GM23338 (cell line): Measurements from ENCODE around the gene DRG2. TPM values are rescaled to one million over a fixed set of nuclear protein-coding genes. Genes with fewer than 3 reads are reported as not detected.

ENCODE experiments used
- ATAC-seq: fragments of 200-7000 bp; cut with Tn5 transposase; 3 replicates; pipeline ENCODE4 v1.9.1; 2020
- DNase-seq: peaks from one replicate; pipeline ENCODE4 v3.0.0-alpha.2; 2015; ENCODE audit warnings: low spot score
- H2AFZ ChIP-seq: fragments of 200-600 bp; sonication (generic); 2 replicates; pipeline ENCODE4 v1.8.0; 2016; ENCODE audit warnings: antibody characterized with exemption, mild to moderate bottlenecking, moderate library complexity
- H3F3A ChIP-seq: fragments of 200-600 bp; sonication (generic); replicated peaks from 2 replicates; pipeline ENCODE4 v1.8.0; 2017; ENCODE audit warnings: antibody characterized with exemption, mixed run types, low read depth
- H3K27ac ChIP-seq: fragments of 200-600 bp; sonication (generic); 2 replicates; pipeline ENCODE4 v1.6.1; 2016; ENCODE audit warnings: low read depth
- H3K27me3 ChIP-seq: fragments of 200-600 bp; sonication (generic); 2 replicates; pipeline ENCODE4 v1.8.0; 2016; ENCODE audit warnings: mild to moderate bottlenecking, mixed run types, moderate library complexity; ENCODE audit not compliant: insufficient read depth
- H3K36me3 ChIP-seq: fragments of 200-600 bp; sonication (generic); 2 replicates; pipeline ENCODE4 v1.8.0; 2016; ENCODE audit warnings: mild to moderate bottlenecking; ENCODE audit not compliant: insufficient read depth
- H3K4me1 ChIP-seq: fragments of 200-600 bp; sonication (generic); 2 replicates; pipeline ENCODE4 v1.8.0; 2016; ENCODE audit warnings: mild to moderate bottlenecking, moderate library complexity; ENCODE audit not compliant: insufficient read depth
- H3K4me2 ChIP-seq: fragments of 200-600 bp; sonication (generic); 2 replicates; pipeline ENCODE4 v1.7.1; 2017; ENCODE audit warnings: mixed run types
- H3K4me3 ChIP-seq: fragments of 200-600 bp; sonication (generic); 2 replicates; pipeline ENCODE4 v1.6.1; 2016; ENCODE audit warnings: mixed run types
- H3K79me2 ChIP-seq: fragments of 200-600 bp; sonication (generic); replicated peaks from 2 replicates; pipeline ENCODE4 v1.8.0; 2017; ENCODE audit warnings: mild to moderate bottlenecking; ENCODE audit not compliant: insufficient read depth
- H3K9me2 ChIP-seq: fragments of 200-600 bp; sonication (generic); 2 replicates; pipeline ENCODE4 v1.8.0; 2017; ENCODE audit not compliant: insufficient read depth
- H4K20me1 ChIP-seq: fragments of 200-600 bp; sonication (generic); replicated peaks from 2 replicates; pipeline ENCODE4 v1.8.0; 2017; ENCODE audit warnings: mild to moderate bottlenecking; ENCODE audit not compliant: insufficient read depth
- H3K27ac Mint-ChIP-seq: 2 replicates; pipeline ENCODE4 v1.8.0; 2020; ENCODE audit warnings: inconsistent platforms, mild to moderate bottlenecking, moderate library complexity, mixed read lengths
- H3K27me3 Mint-ChIP-seq: 3 replicates; pipeline ENCODE4 v1.8.0; 2022; ENCODE audit warnings: low read depth, mild to moderate bottlenecking, moderate library complexity, mixed read lengths, inconsistent platforms; ENCODE audit not compliant: insufficient read depth, poor library complexity
- H3K36me3 Mint-ChIP-seq: 3 replicates; pipeline ENCODE4 v1.8.0; 2021; ENCODE audit warnings: low read depth, mild to moderate bottlenecking, inconsistent platforms, moderate library complexity, mixed read lengths
- H3K4me1 Mint-ChIP-seq: 3 replicates; pipeline ENCODE4 v1.8.0; 2020; ENCODE audit warnings: mild to moderate bottlenecking, inconsistent platforms, mixed read lengths
- H3K4me3 Mint-ChIP-seq: 3 replicates; pipeline ENCODE4 v1.8.0; 2021; ENCODE audit warnings: moderate library complexity, mild to moderate bottlenecking, inconsistent platforms, mixed read lengths
- H3K9me3 Mint-ChIP-seq: 3 replicates; pipeline ENCODE4 v1.8.0; 2020; ENCODE audit warnings: moderate library complexity, mild to moderate bottlenecking, inconsistent platforms, mixed read lengths
- CREB1 ChIP-seq: fragments of 250-450 bp; sonication (Bioruptor Pico); IDR thresholded peaks from 2 replicates; pipeline ENCODE4 v1.5.0; 2020; ENCODE audit warnings: low read depth, mild to moderate bottlenecking, moderate library complexity
- EZH2 ChIP-seq: fragments of 200-600 bp; sonication (generic); IDR thresholded peaks from one replicate; pipeline ENCODE4 v1.8.0; 2017; ENCODE audit warnings: antibody characterized with exemption, mild to moderate bottlenecking, low read depth; ENCODE audit not compliant: unreplicated experiment
- NANOG ChIP-seq: IDR thresholded peaks from 2 replicates; pipeline ENCODE4 v1.6.1; 2016; ENCODE audit warnings: antibody characterized with exemption, borderline replicate concordance
- POLR2AphosphoS5 ChIP-seq: IDR thresholded peaks from 2 replicates; pipeline ENCODE4 v1.6.1; 2016; ENCODE audit warnings: antibody characterized with exemption, low read depth
- ZNF114 ChIP-seq: fragments of 250-450 bp; sonication (Bioruptor Pico); IDR thresholded peaks from 2 replicates; pipeline ENCODE4 v1.5.0; 2020; ENCODE audit warnings: mild to moderate bottlenecking, moderate library complexity
- ZNF331 ChIP-seq: fragments of 250-450 bp; sonication (Bioruptor Pico); IDR thresholded peaks from 2 replicates; pipeline ENCODE4 v1.5.0; 2020; ENCODE audit warnings: low read depth, mild to moderate bottlenecking, moderate library complexity
- polyA plus RNA-seq: library from polyadenylated mRNA; unstranded; fragments of >200 nt; fragmentation: Nextera tagmentation; extraction: Ambion mirVana; gene quantifications from 2 replicates; pipeline ENCODE4 v1.2.1, GENCODE V29; 2016
- total RNA-seq: library from RNA; depleted of rRNA; stranded (reverse); fragments of >200 nt; shearing (Covaris generic); gene quantifications from 2 replicates; pipeline ENCODE4 v1.2.3, GENCODE V29; 2014
- TF ChIP-seq, protein P1 (sequence below): fragments of 250-450 bp; sonication (Bioruptor Pico); IDR thresholded peaks from 2 replicates; pipeline ENCODE4 v1.5.0; 2020; ENCODE audit warnings: mild to moderate bottlenecking, moderate library complexity
- TF ChIP-seq, protein P2 (sequence below): IDR thresholded peaks from one replicate; pipeline ENCODE4 v1.6.1; 2018; ENCODE audit warnings: antibody characterized with exemption; ENCODE audit not compliant: unreplicated experiment
- TF ChIP-seq, protein P3 (sequence below): IDR thresholded peaks from 2 replicates; pipeline ENCODE4 v1.6.1; 2016; ENCODE audit warnings: antibody characterized with exemption
- TF ChIP-seq, protein P4 (sequence below), 2 experiments: fragments of 200-600 bp in 1 of 2; sonication (generic) in 1 of 2; conservative IDR thresholded peaks; 2 replicates each; pipeline versions ENCODE4 v1.5.1 to v1.6.1; 2016 to 2017; ENCODE audit warnings: antibody characterized with exemption in 2 of 2, low read depth in 2 of 2, mild to moderate bottlenecking in 2 of 2, moderate library complexity in 1 of 2

Gene DRG2
- total and polyA plus RNA-seq, 2 experiments from 2014 or later, result 36.2 to 48.0 TPM

DNA sequence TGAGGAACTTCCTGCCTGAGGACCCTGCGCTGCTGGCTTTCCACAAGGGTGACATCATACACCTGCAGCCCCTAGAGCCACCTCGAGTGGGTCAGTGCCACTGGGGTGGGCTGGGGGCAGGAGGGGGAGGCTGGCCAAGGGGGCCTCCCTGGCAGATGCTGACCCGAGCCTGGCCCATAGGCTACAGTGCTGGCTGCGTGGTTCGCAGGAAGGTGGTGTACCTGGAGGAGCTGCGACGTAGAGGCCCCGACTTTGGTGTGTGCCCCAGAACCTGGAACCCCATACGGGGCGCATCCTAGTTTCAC, 69.2 kb downstream of the DRG2 start:
- Histone ChIP-seq H2AFZ (no peak overlapping the region), H3K4me3 (no peak overlapping the region), H4K20me1 (no peaks in the 10 kb centered on the region), H3K9me2 (no peaks in the 10 kb centered on the region), H3K36me3 (no peaks in the 10 kb centered on the region), H3K4me1 (peaks cover 13% of the 10 kb centered on the region; the same call in 1 of the 2 replicates), H3K27me3 (no peaks in the 10 kb centered on the region), H3K27ac (no peak overlapping the region), H3F3A (0 out of 2 replicates have a peak, but pooled peaks cover 3% of the 10 kb centered on the region), H3K79me2 (no peaks in the 10 kb centered on the region; the same call in 1 of the 2 replicates), H3K4me2 (no peak overlapping the region; the same call in 1 of the 2 replicates)
- H3K27ac Mint-ChIP-seq, result no peak overlapping the region
- H3K4me3 Mint-ChIP-seq, result no peak overlapping the region
- peaks cover 14% of the 10 kb centered on the region for H3K27me3 Mint-ChIP-seq
- TF ChIP-seq CREB1 (CRISPR knock-in tag) (no peak), POLR2AphosphoS5 (no peak), ZNF331 (CRISPR knock-in tag) (no peak), EZH2 (no peak), NANOG (no peak), ZNF114 (CRISPR knock-in tag) (no peak)
- TF ChIP-seq, protein P1, sequence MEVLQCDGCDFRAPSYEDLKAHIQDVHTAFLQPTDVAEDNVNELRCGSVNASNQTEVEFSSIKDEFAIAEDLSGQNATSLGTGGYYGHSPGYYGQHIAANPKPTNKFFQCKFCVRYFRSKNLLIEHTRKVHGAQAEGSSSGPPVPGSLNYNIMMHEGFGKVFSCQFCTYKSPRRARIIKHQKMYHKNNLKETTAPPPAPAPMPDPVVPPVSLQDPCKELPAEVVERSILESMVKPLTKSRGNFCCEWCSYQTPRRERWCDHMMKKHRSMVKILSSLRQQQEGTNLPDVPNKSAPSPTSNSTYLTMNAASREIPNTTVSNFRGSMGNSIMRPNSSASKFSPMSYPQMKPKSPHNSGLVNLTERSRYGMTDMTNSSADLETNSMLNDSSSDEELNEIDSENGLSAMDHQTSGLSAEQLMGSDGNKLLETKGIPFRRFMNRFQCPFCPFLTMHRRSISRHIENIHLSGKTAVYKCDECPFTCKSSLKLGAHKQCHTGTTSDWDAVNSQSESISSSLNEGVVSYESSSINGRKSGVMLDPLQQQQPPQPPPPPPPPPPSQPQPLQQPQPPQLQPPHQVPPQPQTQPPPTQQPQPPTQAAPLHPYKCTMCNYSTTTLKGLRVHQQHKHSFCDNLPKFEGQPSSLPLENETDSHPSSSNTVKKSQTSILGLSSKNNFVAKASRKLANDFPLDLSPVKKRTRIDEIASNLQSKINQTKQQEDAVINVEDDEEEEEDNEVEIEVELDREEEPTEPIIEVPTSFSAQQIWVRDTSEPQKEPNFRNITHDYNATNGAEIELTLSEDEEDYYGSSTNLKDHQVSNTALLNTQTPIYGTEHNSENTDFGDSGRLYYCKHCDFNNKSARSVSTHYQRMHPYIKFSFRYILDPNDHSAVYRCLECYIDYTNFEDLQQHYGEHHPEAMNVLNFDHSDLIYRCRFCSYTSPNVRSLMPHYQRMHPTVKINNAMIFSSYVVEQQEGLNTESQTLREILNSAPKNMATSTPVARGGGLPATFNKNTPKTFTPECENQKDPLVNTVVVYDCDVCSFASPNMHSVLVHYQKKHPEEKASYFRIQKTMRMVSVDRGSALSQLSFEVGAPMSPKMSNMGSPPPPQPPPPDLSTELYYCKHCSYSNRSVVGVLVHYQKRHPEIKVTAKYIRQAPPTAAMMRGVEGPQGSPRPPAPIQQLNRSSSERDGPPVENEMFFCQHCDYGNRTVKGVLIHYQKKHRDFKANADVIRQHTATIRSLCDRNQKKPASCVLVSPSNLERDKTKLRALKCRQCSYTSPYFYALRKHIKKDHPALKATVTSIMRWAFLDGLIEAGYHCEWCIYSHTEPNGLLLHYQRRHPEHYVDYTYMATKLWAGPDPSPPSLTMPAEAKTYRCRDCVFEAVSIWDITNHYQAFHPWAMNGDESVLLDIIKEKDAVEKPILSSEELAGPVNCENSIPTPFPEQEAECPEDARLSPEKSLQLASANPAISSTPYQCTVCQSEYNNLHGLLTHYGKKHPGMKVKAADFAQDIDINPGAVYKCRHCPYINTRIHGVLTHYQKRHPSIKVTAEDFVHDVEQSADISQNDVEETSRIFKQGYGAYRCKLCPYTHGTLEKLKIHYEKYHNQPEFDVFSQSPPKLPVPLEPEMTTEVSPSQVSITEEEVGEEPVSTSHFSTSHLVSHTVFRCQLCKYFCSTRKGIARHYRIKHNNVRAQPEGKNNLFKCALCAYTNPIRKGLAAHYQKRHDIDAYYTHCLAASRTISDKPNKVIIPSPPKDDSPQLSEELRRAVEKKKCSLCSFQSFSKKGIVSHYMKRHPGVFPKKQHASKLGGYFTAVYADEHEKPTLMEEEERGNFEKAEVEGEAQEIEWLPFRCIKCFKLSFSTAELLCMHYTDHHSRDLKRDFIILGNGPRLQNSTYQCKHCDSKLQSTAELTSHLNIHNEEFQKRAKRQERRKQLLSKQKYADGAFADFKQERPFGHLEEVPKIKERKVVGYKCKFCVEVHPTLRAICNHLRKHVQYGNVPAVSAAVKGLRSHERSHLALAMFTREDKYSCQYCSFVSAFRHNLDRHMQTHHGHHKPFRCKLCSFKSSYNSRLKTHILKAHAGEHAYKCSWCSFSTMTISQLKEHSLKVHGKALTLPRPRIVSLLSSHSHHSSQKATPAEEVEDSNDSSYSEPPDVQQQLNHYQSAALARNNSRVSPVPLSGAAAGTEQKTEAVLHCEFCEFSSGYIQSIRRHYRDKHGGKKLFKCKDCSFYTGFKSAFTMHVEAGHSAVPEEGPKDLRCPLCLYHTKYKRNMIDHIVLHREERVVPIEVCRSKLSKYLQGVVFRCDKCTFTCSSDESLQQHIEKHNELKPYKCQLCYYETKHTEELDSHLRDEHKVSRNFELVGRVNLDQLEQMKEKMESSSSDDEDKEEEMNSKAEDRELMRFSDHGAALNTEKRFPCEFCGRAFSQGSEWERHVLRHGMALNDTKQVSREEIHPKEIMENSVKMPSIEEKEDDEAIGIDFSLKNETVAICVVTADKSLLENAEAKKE (CRISPR knock-in tag), result no peak
- TF ChIP-seq, protein P2, sequence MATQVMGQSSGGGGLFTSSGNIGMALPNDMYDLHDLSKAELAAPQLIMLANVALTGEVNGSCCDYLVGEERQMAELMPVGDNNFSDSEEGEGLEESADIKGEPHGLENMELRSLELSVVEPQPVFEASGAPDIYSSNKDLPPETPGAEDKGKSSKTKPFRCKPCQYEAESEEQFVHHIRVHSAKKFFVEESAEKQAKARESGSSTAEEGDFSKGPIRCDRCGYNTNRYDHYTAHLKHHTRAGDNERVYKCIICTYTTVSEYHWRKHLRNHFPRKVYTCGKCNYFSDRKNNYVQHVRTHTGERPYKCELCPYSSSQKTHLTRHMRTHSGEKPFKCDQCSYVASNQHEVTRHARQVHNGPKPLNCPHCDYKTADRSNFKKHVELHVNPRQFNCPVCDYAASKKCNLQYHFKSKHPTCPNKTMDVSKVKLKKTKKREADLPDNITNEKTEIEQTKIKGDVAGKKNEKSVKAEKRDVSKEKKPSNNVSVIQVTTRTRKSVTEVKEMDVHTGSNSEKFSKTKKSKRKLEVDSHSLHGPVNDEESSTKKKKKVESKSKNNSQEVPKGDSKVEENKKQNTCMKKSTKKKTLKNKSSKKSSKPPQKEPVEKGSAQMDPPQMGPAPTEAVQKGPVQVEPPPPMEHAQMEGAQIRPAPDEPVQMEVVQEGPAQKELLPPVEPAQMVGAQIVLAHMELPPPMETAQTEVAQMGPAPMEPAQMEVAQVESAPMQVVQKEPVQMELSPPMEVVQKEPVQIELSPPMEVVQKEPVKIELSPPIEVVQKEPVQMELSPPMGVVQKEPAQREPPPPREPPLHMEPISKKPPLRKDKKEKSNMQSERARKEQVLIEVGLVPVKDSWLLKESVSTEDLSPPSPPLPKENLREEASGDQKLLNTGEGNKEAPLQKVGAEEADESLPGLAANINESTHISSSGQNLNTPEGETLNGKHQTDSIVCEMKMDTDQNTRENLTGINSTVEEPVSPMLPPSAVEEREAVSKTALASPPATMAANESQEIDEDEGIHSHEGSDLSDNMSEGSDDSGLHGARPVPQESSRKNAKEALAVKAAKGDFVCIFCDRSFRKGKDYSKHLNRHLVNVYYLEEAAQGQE, result no peak
- TF ChIP-seq, protein P3, sequence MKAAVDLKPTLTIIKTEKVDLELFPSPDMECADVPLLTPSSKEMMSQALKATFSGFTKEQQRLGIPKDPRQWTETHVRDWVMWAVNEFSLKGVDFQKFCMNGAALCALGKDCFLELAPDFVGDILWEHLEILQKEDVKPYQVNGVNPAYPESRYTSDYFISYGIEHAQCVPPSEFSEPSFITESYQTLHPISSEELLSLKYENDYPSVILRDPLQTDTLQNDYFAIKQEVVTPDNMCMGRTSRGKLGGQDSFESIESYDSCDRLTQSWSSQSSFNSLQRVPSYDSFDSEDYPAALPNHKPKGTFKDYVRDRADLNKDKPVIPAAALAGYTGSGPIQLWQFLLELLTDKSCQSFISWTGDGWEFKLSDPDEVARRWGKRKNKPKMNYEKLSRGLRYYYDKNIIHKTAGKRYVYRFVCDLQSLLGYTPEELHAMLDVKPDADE, result no peak
- TF ChIP-seq, protein P4, sequence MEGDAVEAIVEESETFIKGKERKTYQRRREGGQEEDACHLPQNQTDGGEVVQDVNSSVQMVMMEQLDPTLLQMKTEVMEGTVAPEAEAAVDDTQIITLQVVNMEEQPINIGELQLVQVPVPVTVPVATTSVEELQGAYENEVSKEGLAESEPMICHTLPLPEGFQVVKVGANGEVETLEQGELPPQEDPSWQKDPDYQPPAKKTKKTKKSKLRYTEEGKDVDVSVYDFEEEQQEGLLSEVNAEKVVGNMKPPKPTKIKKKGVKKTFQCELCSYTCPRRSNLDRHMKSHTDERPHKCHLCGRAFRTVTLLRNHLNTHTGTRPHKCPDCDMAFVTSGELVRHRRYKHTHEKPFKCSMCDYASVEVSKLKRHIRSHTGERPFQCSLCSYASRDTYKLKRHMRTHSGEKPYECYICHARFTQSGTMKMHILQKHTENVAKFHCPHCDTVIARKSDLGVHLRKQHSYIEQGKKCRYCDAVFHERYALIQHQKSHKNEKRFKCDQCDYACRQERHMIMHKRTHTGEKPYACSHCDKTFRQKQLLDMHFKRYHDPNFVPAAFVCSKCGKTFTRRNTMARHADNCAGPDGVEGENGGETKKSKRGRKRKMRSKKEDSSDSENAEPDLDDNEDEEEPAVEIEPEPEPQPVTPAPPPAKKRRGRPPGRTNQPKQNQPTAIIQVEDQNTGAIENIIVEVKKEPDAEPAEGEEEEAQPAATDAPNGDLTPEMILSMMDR (conservative IDR thresholded peaks at IDR 0.05; ENCODE audit: low read depth in 2 of 2), result no peak
- no peaks in the 10 kb centered on the region; the same call in 2 of the 3 replicates for H3K9me3 Mint-ChIP-seq
- no peaks in the 10 kb centered on the region; the same call in 2 of the 3 replicates for H3K36me3 Mint-ChIP-seq
- DNase-seq (no peak), ATAC-seq (no peak)
- H3K4me1 Mint-ChIP-seq, result peaks cover 17% of the 10 kb centered on the region
